RWPE2 (cell line): ENCODE data around the gene SLC18A3.

Source experiments
- ATAC-seq: fragments of 200-7000 bp; cut with Tn5 transposase; 3 replicates; pipeline ENCODE4 v1.9.1; 2021; ENCODE audit warnings: low read depth
- DNase-seq: peaks from one replicate; pipeline ENCODE4 v3.0.0-alpha.2; 2020; ENCODE audit warnings: low spot score
- H3K27ac ChIP-seq: fragments of 450-650 bp; 2 replicates; pipeline ENCODE4 v1.5.1; 2017; ENCODE audit warnings: mild to moderate bottlenecking; ENCODE audit not compliant: poor library complexity, severe bottlenecking
- H3K27me3 ChIP-seq: fragments of 250-450 bp; sonication (Bioruptor Pico); 2 replicates; pipeline ENCODE4 v1.5.1; 2021; ENCODE audit warnings: mild to moderate bottlenecking, moderate library complexity; ENCODE audit not compliant: insufficient read depth, poor library complexity, severe bottlenecking
- H3K36me3 ChIP-seq: fragments of 250-450 bp; sonication (Bioruptor Pico); 2 replicates; pipeline ENCODE4 v1.5.1; 2020; ENCODE audit warnings: low read depth, mild to moderate bottlenecking, moderate library complexity
- H3K4me1 ChIP-seq: fragments of 250-450 bp; sonication (Bioruptor Pico); 2 replicates; pipeline ENCODE4 v1.5.1; 2021; ENCODE audit warnings: mild to moderate bottlenecking, moderate library complexity; ENCODE audit not compliant: insufficient read depth, poor library complexity, severe bottlenecking
- H3K4me3 ChIP-seq: fragments of 250-450 bp; sonication (Bioruptor Pico); 2 replicates; pipeline ENCODE4 v1.5.1; 2021; ENCODE audit warnings: mild to moderate bottlenecking, moderate library complexity; ENCODE audit not compliant: severe bottlenecking
- H3K9me3 ChIP-seq: fragments of 250-450 bp; sonication (Bioruptor Pico); 2 replicates; pipeline ENCODE4 v1.5.1; 2021; ENCODE audit warnings: mild to moderate bottlenecking, moderate library complexity; ENCODE audit not compliant: severe bottlenecking
- CTCF ChIP-seq: fragments of 450-650 bp; IDR thresholded peaks from one replicate; pipeline ENCODE4 v1.5.1; 2017; ENCODE audit warnings: mild to moderate bottlenecking, moderate library complexity; ENCODE audit not compliant: poor library complexity, severe bottlenecking

The SLC18A3 gene

DNA sequence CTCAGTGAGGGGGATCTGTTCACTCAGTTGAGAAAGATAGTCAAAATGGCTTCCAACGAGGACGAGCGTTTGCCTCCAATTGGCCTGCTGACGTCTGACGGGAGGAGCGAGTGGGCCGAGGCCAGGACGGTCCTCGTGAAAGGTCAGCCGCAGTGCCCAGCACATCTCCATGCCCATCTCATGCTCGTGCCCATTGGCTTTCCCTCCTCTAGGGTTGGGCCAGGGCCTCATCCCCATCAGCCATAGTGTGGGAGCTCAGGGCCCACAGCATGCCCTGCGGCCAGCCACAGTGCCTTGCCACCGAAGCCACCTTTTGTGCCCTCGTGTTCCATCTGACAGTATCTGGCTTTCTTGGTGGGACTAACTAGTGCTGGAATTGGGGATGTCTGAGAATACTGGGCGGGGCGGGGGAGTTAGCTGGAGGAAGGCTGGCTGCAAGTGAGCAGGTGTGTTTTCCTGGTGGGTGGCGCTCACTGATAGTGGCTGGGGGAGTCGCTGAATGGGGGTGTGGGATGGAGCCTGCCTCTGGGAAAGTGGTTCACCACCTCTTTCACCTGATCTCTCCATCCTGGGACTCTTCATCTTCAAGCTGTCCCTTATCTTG, 17.6 kb downstream of the SLC18A3 start:
- Histone ChIP-seq H3K27ac (no peak overlapping the region), H3K9me3 (no peaks in the 10 kb centered on the region), H3K36me3 (no peaks in the 10 kb centered on the region), H3K27me3 (no peaks in the 10 kb centered on the region), H3K4me1 (no peaks in the 10 kb centered on the region), H3K4me3 (no peak overlapping the region)
- ATAC-seq (no peak), DNase-seq (peak; percentile 32)
- TF ChIP-seq CTCF, result no peak

DNA sequence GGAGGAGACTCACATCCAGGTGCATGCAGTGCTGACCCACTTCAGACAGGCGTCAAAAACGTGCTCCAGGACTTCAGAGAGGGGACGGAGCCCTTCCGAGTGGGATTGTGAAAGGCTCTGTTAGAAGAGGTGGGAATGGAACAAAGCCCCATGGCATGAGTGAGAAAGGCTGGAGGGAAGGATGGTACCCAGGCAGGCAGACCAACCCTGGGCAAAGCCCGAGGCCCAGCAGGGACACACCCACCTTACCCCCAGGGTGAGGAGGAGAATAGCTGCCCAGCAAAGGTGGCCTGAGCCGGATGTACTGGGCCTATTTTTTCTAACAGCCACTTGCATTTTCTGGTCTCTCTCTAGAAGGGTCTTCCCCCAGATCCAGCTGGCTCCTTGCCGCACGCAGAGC, 18.5 kb downstream of the SLC18A3 start:
- H3K4me1 ChIP-seq, result no peaks in the 10 kb centered on the region
- no peak overlapping the region for H3K27ac ChIP-seq
- TF ChIP-seq CTCF, result no peak
- no peaks in the 10 kb centered on the region for H3K9me3 ChIP-seq
- H3K4me3 ChIP-seq, result no peak overlapping the region
- H3K36me3 ChIP-seq, result no peaks in the 10 kb centered on the region
- ATAC-seq (no peak), DNase-seq (peak; percentile 32)
- H3K27me3 ChIP-seq, result no peaks in the 10 kb centered on the region

GRCh38 chr10:49629431-49629881, 19.3 kb downstream of the SLC18A3 start:
- Histone ChIP-seq H3K4me3 (no peak overlapping the region), H3K27me3 (no peaks in the 10 kb centered on the region), H3K36me3 (no peaks in the 10 kb centered on the region), H3K27ac (no peak overlapping the region), H3K4me1 (no peaks in the 10 kb centered on the region), H3K9me3 (no peaks in the 10 kb centered on the region)
- no peak for TF ChIP-seq CTCF
- DNase-seq (peak; percentile 12), ATAC-seq (no peak)

DNA sequence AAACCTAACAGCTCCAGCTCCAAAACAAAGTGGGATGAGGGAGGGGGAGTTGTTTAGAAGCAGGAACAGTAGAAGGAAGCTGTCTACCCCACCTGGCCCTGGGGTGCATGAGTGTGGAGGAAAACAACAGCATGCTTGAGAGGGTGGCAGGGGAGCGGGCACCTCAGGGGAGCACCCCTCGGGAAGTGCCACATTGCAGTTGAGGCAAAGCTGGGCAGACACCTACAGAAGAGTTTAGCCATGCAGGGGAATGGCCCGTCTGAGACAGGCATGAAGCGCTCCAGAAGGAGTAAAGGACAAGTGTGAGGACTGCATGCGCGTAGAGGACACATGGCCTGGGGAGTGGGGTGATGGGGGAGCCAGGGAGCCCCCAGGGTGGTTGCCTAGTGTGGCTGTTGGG, 21.9 kb downstream of the SLC18A3 start:
- no peak overlapping the region for H3K4me3 ChIP-seq
- TF ChIP-seq CTCF, result no peak

More for the DNA sequence above, 21.9 kb downstream of the SLC18A3 start:
- Histone ChIP-seq H3K9me3 (no peaks in the 10 kb centered on the region), H3K36me3 (no peaks in the 10 kb centered on the region), H3K27ac (no peak overlapping the region), H3K27me3 (no peaks in the 10 kb centered on the region), H3K4me1 (no peaks in the 10 kb centered on the region)
- DNase-seq, result peak; percentile 25
- no peak for ATAC-seq
